ENCODE results near the gene SMURF1. TPM values are rescaled to one million over a fixed set of nuclear protein-coding genes. Genes with fewer than 3 reads are reported as not detected.

The SMURF1 gene
- total and polyA plus RNA-seq, 2 of the 8 experiments (the other 6 are each of a cell fraction or from before 2014, with no cell fraction given), result 9.6 to 24.5 TPM

GRCh38 chr7:99037327-99037940 is 106.5 kb downstream of the SMURF1 start (continued):
- TF ChIP-seq SRF (IDR thresholded peaks at IDR 0.05; ENCODE audit: low read depth, low read length) (no peak), POLR2A (IDR thresholded peaks at IDR 0.05; ENCODE audit: control extremely low read depth in 1 of 2, low read depth in 2 of 2, low read length in 2 of 2) (no peak), EP300 (IDR thresholded peaks at IDR 0.05; ENCODE audit: borderline replicate concordance in 1 of 2, low read depth in 2 of 2, low read length in 2 of 2) (no peak)

All from H1 (cell line).